ENCODE data around the gene LRMDA. TPM values are rescaled to one million over a fixed set of nuclear protein-coding genes. Genes with fewer than 3 reads are reported as not detected.

The LRMDA gene
- total and polyA plus RNA-seq, 10 of the 15 experiments (the other 5 are each of a cell fraction or from before 2014, with no cell fraction given) = 0.07 to 0.54 (median 0.29) TPM; not detected in 4

GRCh38 chr10:76138286-76138685, 706.9 kb downstream of the LRMDA start:
- FAIRE-seq (no peak), ATAC-seq (no peak), DNase-seq (ENCODE audit: low read depth, low spot score) (no peak)
- Histone ChIP-seq H2AFZ (ENCODE audit: control insufficient read depth, low read depth, low read length) (no peak overlapping the region), H3K9me3 (replicated peaks; ENCODE audit: control insufficient read depth, insufficient read depth, low read length) (no peaks in the 10 kb centered on the region), H3K4me1 (ENCODE audit: control insufficient read depth, insufficient read depth, low read length) (no peaks in the 10 kb centered on the region), H3K4me3 (no peak overlapping the region), H3K27me3 (replicated peaks in 1 of 2; ENCODE audit: control insufficient read depth in 2 of 2, insufficient read depth in 2 of 2, low read length in 1 of 2) (no peaks in the 10 kb centered on the region), H3K27ac (ENCODE audit: control insufficient read depth, insufficient read depth) (no peak overlapping the region), H3K36me3 (ENCODE audit: control insufficient read depth in 2 of 2, insufficient read depth in 2 of 2, low read length in 1 of 2) (no peaks in the 10 kb centered on the region), H3K9ac (ENCODE audit: control insufficient read depth, insufficient read depth, low read length) (no peak overlapping the region), H3K4me2 (ENCODE audit: control insufficient read depth, insufficient read depth) (no peak overlapping the region), H4K20me1 (ENCODE audit: control insufficient read depth, insufficient read depth) (no peaks in the 10 kb centered on the region), H3K79me2 (ENCODE audit: control insufficient read depth, insufficient read depth, low read length) (no peaks in the 10 kb centered on the region)
- ChIA-PET POLR2A (no interaction called here), RAD21 (ENCODE audit: unreplicated experiment) (no interaction called here), SMC1A (ENCODE audit: uncharacterized antibody, unreplicated experiment) (interaction anchor here (1.8 kb wide), 1 partner anchor 21 kb away, joined by 4 read pairs; no protein-coding TSS in a partner anchor), CTCF (interaction anchor here (0.6 kb wide), 1 partner anchor 161 kb away, joined by 4 read pairs; no protein-coding TSS in a partner anchor)
- in situ Hi-C loops (cut with MboI) = no loop called here
- TF ChIP-seq CHD2 (IDR thresholded peaks at IDR 0.05; ENCODE audit: borderline replicate concordance, low read depth, low read length) (no peak), YY1 (IDR thresholded peaks at IDR 0.05; ENCODE audit: low read depth, low read length) (no peak), POLR2A (IDR thresholded peaks at IDR 0.05; ENCODE audit: low read depth, low read length) (no peak), IRF5 (IDR thresholded peaks at IDR 0.05; ENCODE audit: borderline replicate concordance) (no peak), NR2C2 (IDR thresholded peaks at IDR 0.05; ENCODE audit: borderline replicate concordance, control insufficient read depth, insufficient read length, low read depth) (no peak), EP300 (IDR thresholded peaks at IDR 0.05; ENCODE audit: borderline replicate concordance in 1 of 2, control insufficient read depth in 1 of 2, low read depth in 2 of 2, low read length in 2 of 2) (no peak), TCF12 (IDR thresholded peaks at IDR 0.05; ENCODE audit: low read depth, low read length) (no peak), ZBTB11 (CRISPR knock-in tag; IDR thresholded peaks at IDR 0.05) (no peak)
- TF ChIP-seq, protein P1, sequence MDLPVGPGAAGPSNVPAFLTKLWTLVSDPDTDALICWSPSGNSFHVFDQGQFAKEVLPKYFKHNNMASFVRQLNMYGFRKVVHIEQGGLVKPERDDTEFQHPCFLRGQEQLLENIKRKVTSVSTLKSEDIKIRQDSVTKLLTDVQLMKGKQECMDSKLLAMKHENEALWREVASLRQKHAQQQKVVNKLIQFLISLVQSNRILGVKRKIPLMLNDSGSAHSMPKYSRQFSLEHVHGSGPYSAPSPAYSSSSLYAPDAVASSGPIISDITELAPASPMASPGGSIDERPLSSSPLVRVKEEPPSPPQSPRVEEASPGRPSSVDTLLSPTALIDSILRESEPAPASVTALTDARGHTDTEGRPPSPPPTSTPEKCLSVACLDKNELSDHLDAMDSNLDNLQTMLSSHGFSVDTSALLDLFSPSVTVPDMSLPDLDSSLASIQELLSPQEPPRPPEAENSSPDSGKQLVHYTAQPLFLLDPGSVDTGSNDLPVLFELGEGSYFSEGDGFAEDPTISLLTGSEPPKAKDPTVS (IDR thresholded peaks at IDR 0.05; ENCODE audit: low read depth, low read length) = no peak
- BruUV-seq (replicated peaks) = no TSS peak
- intact Hi-C loops (cut with micrococcal nuclease; ENCODE audit: unreplicated experiment) = no loop called here
- 0% methylated on average over 2 of the region's 2 CpGs for WGBS (ENCODE audit: insufficient coverage, insufficient replicate concordance, low lambda C conversion rate, missing lambda C conversion rate)

Data from GM12878 (cell line).